ENCODE data around the gene PPP4R4. TPM values are rescaled to one million over a fixed set of nuclear protein-coding genes. Genes with fewer than 3 reads are reported as not detected.
A peak's percentile ranks its signal among the peaks of the same experiment; 100 is the strongest.

PPP4R4 gene
- polyA plus RNA-seq, 1 of the 3 experiments (the other 2 are of a cell fraction), result 2.5 TPM

DNA sequence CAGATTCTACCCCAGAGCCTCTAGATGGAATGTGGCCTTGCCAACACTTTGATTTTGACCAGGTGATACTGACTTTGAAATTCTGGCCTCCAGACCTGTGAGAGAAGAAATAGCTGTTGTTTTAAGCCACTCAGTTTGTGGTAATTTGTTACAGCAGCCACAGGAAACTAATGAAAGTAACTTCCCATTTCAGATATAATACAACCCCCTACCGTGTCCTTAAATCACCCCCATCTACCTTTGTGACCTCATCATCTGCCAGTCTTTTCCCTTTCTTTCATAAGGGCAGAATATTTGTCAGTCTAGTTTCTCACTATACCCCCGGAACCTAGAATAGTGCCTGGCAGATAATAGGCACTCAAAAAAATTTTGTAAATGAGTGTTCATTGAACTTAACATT is 39.6 kb downstream of the PPP4R4 start:
- TF ChIP-seq MXI1 (IDR thresholded peaks at IDR 0.05; ENCODE audit: low read depth, low read length) (no peak), TAF1 (IDR thresholded peaks at IDR 0.05; ENCODE audit: borderline replicate concordance, low read depth, low read length) (no peak), NFIC (IDR thresholded peaks at IDR 0.05; ENCODE audit: borderline replicate concordance) (no peak), GATA2 (CRISPR knock-in tag; IDR thresholded peaks at IDR 0.05) (no peak), TEAD4 (IDR thresholded peaks at IDR 0.05; ENCODE audit: borderline replicate concordance, insufficient read depth) (no peak)
- TF ChIP-seq, protein P1, sequence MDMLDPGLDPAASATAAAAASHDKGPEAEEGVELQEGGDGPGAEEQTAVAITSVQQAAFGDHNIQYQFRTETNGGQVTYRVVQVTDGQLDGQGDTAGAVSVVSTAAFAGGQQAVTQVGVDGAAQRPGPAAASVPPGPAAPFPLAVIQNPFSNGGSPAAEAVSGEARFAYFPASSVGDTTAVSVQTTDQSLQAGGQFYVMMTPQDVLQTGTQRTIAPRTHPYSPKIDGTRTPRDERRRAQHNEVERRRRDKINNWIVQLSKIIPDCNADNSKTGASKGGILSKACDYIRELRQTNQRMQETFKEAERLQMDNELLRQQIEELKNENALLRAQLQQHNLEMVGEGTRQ (IDR thresholded peaks at IDR 0.05; ENCODE audit: borderline replicate concordance, low read depth, low read length), result no peak
- TF ChIP-seq, protein P2, sequence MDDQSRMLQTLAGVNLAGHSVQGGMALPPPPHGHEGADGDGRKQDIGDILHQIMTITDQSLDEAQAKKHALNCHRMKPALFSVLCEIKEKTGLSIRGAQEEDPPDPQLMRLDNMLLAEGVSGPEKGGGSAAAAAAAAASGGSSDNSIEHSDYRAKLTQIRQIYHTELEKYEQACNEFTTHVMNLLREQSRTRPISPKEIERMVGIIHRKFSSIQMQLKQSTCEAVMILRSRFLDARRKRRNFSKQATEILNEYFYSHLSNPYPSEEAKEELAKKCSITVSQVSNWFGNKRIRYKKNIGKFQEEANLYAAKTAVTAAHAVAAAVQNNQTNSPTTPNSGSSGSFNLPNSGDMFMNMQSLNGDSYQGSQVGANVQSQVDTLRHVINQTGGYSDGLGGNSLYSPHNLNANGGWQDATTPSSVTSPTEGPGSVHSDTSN (IDR thresholded peaks at IDR 0.05), result no peak
- Histone ChIP-seq H3K36me3 (replicated peaks in 1 of 2; ENCODE audit: control insufficient read depth in 1 of 2, insufficient read depth in 2 of 2, low read length in 1 of 2) (no peaks in the 10 kb centered on the region), H3K9me2 (no peaks in the 10 kb centered on the region), H3K4me1 (ENCODE audit: control insufficient read depth in 1 of 2, insufficient read depth in 2 of 2, low read depth in 1 of 2, low read length in 1 of 2) (no peaks in the 10 kb centered on the region), H3K9ac (no peak overlapping the region), H3K4me3 (ENCODE audit: low read depth in 2 of 2, low read length in 1 of 2) (no peak overlapping the region), H3K4me2 (no peak overlapping the region), H3K27me3 (ENCODE audit: insufficient read depth) (no peaks in the 10 kb centered on the region), H3K79me2 (ENCODE audit: insufficient read depth) (no peaks in the 10 kb centered on the region), H3K9me3 (peaks cover 3% of the 10 kb centered on the region; the same call in 1 of the 2 replicates), H3F3A (replicated peaks; ENCODE audit: insufficient read depth) (peaks cover 9% of the 10 kb centered on the region), H3K27ac (ENCODE audit: low read depth in 2 of 2, low read length in 1 of 2) (peak overlapping the region in 1 of 2 experiments; percentile 29; a peak in 1 of 4 replicates), H2AFZ (ENCODE audit: low read depth) (no peak overlapping the region), H4K20me1 (ENCODE audit: insufficient read depth) (no peaks in the 10 kb centered on the region)
- 80% methylated on average over 2 of the region's 2 CpGs for WGBS (ENCODE audit: low lambda C conversion rate)
- DNase-seq, result no peak
- ChIA-PET POLR2A (no interaction called here), CTCF (interaction anchor here (1.2 kb wide), 1 partner anchor 9 kb away, joined by 3 read pairs; no protein-coding TSS in a partner anchor)

DNA sequence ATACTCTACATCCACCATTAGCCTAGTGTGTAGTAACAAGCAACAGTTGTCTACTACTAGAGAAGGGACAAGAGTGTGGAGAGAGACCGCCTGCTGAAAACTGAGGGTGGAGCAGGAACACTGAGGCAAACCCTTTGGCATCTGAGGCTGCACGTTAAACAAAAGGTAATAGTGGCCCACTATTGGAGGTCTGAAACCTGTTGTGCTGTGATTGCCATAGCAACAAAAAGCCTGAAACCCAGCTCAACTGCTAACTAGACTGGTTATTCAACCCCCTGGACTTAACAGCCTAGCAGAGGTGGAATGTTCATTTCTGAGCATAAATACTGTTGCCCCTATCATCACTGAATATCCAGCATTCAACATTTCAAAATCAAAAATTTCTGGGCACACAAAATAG is 43.0 kb downstream of the PPP4R4 start:
- WGBS (ENCODE audit: low lambda C conversion rate), result 84% methylated on average over 2 of the region's 2 CpGs
- Histone ChIP-seq H2AFZ (ENCODE audit: low read depth) (no peak overlapping the region), H3K36me3 (replicated peaks in 1 of 2; ENCODE audit: control insufficient read depth in 1 of 2, insufficient read depth in 2 of 2, low read length in 1 of 2) (peaks cover 0 to 5% of the 10 kb centered on the region in 2 experiments), H4K20me1 (ENCODE audit: insufficient read depth) (no peaks in the 10 kb centered on the region), H3K9me2 (no peaks in the 10 kb centered on the region), H3K4me3 (ENCODE audit: low read depth in 2 of 2, low read length in 1 of 2) (no peak overlapping the region), H3F3A (replicated peaks; ENCODE audit: insufficient read depth) (peaks cover 27% of the 10 kb centered on the region), H3K4me1 (ENCODE audit: control insufficient read depth in 1 of 2, insufficient read depth in 2 of 2, low read depth in 1 of 2, low read length in 1 of 2) (no peaks in the 10 kb centered on the region), H3K9me3 (peaks cover 8% of the 10 kb centered on the region), H3K9ac (no peak overlapping the region), H3K79me2 (ENCODE audit: insufficient read depth) (no peaks in the 10 kb centered on the region), H3K4me2 (no peak overlapping the region), H3K27ac (ENCODE audit: low read depth in 2 of 2, low read length in 1 of 2) (no peak overlapping the region), H3K27me3 (ENCODE audit: insufficient read depth) (no peaks in the 10 kb centered on the region)
- no peak for TF ChIP-seq TCF12 (IDR thresholded peaks at IDR 0.05)
- no peak for TF ChIP-seq FOXJ3 (CRISPR knock-in tag; IDR thresholded peaks at IDR 0.05)
- no peak for TF ChIP-seq FOSL2 (IDR thresholded peaks at IDR 0.05; ENCODE audit: borderline replicate concordance, low read depth)
- TF ChIP-seq, protein P2 (IDR thresholded peaks at IDR 0.05), result no peak
- no peak for TF ChIP-seq GATA2 (CRISPR knock-in tag; IDR thresholded peaks at IDR 0.05)
- TF ChIP-seq NFIC (IDR thresholded peaks at IDR 0.05; ENCODE audit: borderline replicate concordance), result no peak
- TF ChIP-seq, protein P3, sequence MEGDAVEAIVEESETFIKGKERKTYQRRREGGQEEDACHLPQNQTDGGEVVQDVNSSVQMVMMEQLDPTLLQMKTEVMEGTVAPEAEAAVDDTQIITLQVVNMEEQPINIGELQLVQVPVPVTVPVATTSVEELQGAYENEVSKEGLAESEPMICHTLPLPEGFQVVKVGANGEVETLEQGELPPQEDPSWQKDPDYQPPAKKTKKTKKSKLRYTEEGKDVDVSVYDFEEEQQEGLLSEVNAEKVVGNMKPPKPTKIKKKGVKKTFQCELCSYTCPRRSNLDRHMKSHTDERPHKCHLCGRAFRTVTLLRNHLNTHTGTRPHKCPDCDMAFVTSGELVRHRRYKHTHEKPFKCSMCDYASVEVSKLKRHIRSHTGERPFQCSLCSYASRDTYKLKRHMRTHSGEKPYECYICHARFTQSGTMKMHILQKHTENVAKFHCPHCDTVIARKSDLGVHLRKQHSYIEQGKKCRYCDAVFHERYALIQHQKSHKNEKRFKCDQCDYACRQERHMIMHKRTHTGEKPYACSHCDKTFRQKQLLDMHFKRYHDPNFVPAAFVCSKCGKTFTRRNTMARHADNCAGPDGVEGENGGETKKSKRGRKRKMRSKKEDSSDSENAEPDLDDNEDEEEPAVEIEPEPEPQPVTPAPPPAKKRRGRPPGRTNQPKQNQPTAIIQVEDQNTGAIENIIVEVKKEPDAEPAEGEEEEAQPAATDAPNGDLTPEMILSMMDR (IDR thresholded peaks at IDR 0.05), result no peak
- TF ChIP-seq ELF1 (IDR thresholded peaks at IDR 0.05), result no peak
- TF ChIP-seq MXI1 (IDR thresholded peaks at IDR 0.05; ENCODE audit: low read depth, low read length), result no peak
- TF ChIP-seq, protein P4, sequence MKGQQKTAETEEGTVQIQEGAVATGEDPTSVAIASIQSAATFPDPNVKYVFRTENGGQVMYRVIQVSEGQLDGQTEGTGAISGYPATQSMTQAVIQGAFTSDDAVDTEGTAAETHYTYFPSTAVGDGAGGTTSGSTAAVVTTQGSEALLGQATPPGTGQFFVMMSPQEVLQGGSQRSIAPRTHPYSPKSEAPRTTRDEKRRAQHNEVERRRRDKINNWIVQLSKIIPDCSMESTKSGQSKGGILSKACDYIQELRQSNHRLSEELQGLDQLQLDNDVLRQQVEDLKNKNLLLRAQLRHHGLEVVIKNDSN (IDR thresholded peaks at IDR 0.05; ENCODE audit: borderline replicate concordance, low read depth), result no peak
- no peak for TF ChIP-seq RCOR1 (IDR thresholded peaks at IDR 0.05; ENCODE audit: low read length)
- TF ChIP-seq, protein P5, sequence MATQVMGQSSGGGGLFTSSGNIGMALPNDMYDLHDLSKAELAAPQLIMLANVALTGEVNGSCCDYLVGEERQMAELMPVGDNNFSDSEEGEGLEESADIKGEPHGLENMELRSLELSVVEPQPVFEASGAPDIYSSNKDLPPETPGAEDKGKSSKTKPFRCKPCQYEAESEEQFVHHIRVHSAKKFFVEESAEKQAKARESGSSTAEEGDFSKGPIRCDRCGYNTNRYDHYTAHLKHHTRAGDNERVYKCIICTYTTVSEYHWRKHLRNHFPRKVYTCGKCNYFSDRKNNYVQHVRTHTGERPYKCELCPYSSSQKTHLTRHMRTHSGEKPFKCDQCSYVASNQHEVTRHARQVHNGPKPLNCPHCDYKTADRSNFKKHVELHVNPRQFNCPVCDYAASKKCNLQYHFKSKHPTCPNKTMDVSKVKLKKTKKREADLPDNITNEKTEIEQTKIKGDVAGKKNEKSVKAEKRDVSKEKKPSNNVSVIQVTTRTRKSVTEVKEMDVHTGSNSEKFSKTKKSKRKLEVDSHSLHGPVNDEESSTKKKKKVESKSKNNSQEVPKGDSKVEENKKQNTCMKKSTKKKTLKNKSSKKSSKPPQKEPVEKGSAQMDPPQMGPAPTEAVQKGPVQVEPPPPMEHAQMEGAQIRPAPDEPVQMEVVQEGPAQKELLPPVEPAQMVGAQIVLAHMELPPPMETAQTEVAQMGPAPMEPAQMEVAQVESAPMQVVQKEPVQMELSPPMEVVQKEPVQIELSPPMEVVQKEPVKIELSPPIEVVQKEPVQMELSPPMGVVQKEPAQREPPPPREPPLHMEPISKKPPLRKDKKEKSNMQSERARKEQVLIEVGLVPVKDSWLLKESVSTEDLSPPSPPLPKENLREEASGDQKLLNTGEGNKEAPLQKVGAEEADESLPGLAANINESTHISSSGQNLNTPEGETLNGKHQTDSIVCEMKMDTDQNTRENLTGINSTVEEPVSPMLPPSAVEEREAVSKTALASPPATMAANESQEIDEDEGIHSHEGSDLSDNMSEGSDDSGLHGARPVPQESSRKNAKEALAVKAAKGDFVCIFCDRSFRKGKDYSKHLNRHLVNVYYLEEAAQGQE (IDR thresholded peaks at IDR 0.05; ENCODE audit: low read depth, low read length), result no peak
- no peak for DNase-seq
- ChIA-PET POLR2A (no interaction called here), CTCF (no interaction called here)
